Measurements from ENCODE around the gene DFFB.
"Not testable (repeated sequence)": the region's sequence is repeated elsewhere in the genome, so short reads cannot be mapped to it uniquely, and the experiment has no call there.

DFFB gene

DNA sequence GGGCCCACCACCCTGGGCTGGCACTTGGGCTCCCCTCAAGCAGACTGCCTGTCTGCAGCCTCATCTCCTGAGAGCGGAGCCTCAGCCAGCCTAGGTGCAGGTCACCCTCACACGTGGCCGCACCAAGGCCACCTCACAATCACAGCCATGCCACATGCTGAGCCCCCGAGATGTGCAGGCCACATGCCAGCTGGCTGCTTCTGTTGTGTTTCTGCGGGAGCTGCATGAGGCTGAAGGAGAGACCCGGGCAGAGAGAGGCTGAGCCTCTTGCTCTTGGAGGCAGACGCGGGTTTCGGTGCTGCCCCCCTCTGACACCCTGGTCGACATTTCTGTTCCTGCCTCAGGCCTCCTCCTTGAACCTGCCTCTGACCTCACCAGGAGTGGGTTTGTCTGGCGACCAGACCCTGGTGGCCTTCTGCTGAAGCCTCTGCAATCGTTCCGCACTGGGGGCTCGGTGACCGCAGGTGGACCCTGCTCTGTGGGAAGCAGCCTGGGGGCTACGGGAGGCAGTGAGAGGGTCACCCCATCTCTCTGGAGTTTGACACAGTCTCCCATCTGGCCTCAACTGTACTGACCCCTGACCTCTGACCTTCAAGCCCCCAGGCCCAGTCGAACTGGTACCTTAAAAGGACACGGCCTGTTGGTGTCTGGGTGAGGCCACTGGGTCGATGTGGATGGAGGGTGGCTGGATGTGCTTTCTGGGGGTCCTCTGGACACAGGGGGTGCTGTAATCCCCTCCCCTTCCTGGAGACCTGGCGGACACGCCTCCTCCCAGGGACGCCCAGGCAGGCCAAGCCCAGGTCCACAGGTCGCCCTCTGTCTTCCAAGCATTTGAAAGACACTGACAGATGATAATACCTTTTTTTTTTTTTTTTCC lies 55.8 kb downstream of the DFFB start:
- no peak for DNase-seq

DNA sequence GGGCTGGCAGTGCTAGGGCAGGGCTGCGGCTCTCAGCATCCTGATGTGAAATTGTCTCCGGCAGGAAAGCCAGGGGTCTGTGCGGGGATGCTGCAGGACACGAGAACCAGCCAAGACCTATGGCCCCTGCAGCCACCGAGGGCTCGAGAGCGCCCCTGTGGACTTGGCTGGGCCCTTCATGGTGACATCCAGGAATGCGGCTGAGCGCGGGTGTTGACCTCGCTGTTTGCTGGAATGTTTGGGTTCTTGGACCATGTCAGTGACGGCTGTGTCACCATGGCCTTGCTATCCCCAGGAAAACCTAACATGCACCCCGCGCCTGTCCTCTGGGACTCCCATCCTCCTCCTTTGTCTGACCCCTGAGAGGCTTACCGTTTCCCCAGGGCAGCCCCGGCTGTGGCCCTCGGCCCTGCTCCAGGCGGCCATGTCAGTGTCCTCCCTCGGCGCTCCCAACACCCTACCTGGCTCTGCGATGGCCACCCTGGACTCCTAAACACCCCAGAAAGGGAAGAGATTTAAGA lies 57.1 kb downstream of the DFFB start:
- no peak for DNase-seq

DNA sequence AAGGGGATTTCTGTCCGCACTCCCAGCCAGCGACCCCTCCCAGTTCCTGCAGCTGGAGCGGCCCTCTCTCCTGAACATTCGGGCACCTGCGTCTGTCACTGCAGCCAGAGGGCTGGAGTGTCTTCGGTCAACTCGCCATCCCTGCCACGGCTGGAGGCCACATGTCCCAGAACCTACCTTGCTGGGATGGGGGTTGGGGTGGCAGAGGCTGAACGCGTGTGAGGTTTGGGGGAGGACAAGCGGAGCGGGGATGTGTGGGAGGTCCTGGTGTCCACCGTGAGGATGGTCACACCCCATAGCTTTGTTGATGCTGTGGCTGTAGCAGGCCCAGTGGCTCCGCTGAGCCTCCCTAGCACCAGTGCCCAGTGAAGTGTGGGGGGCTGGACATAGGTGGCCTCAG lies 57.6 kb downstream of the DFFB start:
- no peak for DNase-seq

DNA sequence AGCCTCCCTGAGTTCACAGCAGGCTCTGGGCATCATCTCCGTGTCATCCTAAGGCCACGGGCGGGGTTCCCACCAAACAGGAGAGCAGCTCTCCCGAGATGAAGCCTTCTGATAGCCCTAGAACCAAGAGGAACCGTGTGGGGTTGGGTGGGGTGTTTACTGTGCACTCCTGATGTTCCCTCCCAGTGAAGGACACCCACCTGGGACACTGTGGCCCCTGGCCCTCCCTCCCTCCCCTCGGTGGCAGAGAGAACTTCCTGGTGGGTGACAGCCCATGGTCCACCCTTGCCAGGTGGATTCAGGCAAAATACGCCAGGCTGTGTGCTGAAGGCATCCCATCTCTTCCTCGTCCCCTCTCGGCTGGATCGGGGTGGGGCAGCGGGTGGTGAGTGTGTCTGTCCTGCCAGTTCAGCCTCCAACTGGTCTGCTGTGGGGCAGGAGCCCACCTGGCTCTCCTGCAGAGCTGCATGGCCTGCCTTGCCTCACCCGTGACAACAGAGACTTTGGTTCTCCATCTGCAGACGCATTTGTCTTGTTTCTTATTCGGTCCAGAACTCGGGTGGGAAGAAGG lies 58.4 kb downstream of the DFFB start:
- DNase-seq: no peak

DNA sequence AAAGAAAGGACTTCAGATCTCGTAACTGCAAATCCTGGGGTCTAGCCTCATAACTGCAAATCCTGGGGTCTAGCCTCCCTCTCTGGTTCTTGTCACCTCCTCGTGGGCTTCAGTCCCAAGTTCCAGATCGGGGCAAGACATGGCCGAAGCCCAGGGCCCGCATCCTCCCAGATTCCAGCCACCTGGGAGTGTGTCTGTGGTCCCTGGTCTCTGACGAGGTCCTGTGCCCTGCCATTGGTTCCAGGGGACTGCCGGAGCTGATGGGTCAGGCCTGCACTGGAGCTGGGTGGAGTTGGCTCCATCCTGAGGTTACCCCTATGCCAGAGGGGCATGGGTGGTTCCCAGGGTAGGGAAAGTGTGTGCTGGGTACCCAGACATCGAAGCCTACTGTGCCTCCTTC lies 60.5 kb downstream of the DFFB start:
- no peak for DNase-seq

DNA sequence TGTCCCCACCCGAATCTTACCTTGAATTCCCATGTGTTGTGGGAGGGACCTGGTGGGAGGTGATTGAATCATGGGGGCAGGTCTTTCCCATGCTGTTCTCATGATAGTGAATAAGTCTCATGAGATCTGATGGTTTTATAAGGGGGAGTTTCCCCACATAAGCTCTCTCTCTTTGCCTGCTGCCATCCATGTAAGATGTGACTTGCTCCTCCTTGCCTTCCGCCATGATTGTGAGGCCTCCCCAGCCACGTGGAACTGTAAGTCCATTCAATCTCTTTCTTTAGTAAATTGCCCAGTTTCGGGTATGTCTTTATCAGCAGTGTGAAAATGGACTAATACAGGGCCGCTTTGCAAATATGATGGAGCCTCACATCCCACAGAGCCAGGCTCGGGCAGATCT lies 61.1 kb downstream of the DFFB start:
- DNase-seq: not testable (repeated sequence)

DNA sequence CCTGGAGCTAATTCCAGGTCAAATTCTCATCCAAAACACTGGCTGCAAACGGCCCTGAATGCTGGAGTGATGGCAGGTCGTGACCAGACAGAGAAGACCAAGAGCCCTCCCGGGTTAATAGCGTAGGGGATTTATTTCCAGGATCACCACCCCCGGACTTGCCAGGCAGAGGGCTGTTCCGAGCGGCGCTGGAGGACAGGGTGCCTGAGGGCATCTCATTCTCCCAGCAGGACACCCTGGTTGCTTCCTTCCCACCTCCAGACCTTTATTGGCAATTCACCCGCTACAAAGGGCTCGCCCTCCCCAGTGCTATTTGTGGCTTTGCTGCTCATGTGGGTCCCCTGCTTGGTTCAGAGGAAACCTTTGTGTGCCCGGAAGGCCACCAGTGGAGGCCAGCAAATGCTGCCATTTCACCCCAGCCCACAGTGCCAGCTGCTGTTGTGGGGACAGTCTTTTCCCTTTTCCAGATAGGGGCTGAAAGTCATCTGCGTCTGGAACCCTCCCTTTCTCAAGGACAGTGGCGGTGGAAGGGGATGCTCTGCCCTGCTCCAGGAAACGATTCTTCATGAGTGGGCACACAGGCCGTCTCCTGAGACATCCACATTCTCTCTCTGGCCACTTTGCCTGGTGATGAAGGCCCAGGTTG lies 61.8 kb downstream of the DFFB start:
- no peak for DNase-seq

DNA sequence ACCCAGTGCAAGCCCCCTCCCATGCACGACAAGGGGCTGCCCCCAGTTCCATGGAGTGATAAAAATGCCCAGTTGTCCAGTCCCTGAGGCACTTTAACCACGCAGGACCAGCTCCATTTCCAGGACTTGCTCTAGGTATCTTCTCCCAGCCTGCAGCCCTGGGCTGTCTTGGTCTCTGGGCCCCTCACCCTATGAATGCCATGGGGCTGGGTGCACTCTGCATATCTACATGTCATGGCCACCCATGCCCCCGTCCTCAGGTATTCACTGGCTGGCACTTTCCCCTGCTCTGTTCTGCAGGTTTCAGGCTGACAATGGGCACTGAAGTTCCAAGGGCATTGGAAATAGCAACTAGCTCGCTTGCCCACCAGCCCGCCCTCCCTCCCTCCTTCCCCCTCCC lies 62.4 kb downstream of the DFFB start:
- DNase-seq: no peak

DNA sequence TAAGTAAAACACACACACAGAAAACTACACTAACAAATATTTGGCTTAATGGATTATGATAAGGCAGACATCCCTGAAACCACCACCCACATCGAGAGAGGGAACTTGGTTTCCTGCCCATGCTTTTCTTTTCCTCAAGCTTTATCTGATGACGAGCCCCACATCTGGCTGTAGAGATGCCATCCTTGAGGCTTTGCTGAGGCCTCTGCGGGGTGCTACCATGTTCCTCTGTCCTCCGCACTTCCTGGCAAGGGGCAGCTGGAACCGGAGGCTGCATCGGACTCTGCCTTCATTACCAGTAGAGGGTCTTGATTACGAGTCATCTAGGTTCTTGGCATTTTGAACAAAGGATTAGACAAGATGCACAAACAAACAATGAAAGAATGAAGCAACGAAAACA lies 64.5 kb downstream of the DFFB start:
- no peak for DNase-seq

DNA sequence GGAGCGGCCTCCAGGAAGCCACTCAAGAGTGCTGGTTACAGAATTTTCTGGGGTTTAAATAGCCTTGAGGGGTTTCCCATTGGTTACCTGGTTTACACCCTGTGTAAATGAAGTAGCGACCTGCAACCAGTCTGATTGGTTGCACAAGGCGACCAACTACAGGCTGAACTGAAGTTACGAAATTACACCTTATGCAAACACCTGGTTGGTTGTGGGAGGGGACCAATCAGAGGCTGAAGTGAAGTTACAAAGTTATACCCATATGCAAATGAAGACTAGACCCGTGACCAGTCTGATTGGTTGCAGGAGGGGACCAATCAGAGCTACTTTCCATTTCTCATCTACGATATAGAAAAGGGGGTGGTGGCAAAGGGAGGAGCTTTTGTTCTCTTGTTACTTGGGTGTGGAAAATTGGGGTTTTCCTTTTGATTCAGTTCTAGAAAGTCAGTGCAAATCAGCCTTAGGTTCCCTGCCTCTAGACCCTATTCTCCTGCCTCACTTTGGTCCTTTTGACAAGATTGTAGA lies 65.0 kb downstream of the DFFB start:
- DNase-seq: no peak

DNA sequence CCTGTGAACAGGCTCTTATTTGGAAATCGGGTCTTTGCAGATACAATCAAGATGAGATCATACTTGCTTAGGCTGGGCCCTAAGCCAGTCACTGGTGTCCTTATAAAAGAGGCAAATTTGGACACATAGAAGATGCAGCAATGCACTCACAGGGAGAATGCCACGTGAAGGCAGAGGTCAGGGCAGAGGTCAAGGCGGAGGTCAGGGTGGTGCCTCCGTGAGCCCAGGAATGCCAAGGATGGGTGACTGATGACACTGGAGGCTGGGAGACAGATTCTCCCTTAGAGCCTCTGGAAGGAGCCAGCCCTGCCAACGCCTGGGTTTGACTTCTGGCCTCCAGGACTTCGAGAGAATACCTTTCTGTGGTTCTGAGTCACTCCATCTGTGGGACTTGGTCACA lies 65.6 kb downstream of the DFFB start:
- DNase-seq: no peak

DNA sequence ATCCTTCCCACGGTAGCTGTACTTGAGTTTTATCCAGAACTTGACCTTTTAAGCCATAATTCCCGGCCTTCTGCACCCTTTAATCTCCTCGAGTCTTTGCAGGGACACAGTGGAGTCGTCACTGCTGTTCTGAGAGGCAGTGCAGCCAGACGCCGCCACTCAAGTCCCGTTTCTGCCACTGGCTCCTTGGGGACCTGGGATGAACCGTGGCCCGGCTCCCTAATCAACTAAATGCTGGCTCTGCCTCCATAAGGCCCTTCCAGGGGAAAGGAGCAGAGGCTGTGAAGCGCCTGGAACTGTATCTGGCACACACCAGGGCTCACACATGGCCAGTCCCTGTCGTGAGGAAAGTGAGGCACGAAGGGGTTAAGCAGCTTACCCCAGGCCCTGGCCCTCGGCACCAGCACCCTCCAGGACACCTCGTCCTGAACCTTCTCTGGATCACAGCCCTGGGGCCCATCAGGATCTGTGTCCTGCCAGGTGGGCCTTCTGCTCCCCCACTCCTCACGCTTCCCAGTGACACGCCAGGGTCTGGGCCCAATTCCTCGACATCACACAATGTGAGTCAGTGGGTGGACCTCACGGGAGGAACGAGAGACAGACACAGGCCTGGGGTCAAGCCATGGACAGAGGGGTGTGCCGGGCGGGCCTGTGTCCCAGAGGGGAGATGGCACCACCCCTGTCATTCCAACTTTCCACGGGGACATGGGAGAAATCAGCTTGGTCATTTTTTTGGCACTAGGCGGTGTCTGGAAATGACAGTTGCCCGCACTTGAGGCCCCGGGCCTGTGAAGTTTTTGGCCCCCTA lies 66.3 kb downstream of the DFFB start:
- no peak for DNase-seq

DNA sequence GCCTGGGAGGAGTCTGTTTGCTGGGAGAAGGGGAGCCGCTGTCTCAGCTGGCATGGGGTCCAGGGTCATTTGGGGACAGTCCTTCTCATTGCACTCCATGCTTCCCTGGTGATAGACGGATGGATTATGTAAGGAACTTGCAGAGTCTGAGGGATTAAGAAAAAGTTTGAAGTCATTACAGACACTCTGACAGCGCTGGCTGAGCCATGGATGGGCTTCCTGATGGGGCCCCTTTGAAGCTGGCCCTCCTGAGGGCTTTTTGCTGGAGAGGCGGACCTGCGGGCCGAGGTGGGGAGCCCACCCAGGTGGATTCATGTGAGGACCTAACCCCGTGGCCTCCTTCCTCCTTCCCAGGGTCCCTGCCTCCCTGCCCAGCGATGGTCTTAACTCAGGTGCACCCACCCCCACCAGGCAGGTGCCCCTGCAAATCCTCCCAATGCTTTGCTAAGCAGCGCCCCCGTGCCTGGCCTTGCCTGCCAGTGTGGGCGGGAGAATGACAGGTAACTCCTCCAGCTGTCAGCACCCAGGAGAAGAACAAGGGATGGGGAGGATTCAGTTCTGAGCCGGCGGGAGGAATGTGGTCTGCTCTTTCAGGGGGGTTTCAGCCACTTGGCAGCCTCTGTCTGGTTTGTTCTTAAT lies 67.0 kb downstream of the DFFB start:
- no peak for DNase-seq

DNA sequence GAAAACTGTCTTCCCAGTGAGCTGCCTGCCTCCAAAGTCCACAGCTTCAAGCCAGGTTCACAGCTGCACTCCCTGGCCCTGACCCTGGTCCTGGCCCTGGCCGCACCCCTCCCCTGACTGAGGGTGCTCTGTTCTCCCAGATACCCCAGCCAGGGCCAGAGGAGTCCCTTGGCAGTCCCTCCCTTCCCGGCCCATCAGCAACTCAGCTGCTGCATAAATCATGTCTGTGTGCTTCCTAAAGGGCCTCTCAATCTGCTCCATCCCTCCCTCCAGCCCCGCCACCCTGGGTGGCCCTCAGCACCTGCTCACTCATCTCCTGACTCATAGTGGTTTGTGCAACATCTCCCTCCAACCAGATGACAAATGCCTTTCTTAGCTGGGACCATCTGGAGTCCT lies 67.5 kb downstream of the DFFB start:
- DNase-seq: no peak

DNA sequence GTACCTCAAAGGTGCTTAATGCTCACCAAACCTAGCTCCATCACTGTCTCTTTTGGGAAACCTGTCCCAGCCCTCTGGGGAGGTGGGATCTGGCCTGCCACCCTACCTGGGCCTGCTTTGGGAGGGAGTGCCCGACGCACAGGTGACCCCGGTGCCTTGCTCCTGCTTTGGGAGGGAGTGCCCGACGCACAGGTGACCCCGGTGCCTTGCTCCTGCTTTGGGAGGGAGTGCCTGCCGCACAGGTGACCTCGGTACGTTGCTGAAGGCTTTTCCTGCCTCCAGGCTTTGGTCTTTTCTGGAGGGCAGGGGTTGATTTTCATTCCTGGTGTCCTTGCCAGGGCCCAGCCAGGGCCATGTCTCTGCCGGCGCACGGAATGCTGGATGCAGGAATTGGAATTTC lies 68.0 kb downstream of the DFFB start:
- DNase-seq: no peak

DNA sequence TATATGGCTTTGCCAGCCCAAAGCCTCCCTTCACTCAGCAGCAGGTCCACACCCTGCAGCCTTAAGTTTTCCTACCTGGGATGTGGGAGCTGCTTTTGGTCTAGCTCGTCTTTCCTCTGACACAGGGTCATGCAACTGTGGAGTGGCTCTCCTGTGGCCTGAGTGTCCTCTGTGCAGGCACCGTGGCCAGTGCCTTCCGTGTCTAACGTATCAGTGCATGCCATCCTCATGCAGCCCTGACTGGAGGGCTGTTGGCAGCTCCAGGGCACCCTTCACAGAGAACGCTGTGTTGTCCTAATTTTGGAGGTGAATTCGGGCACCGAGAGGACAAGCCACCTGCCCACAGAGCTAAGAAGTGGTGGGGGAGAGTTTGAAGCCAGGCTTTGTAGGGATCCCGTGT lies 68.5 kb downstream of the DFFB start:
- no peak for DNase-seq

DNA sequence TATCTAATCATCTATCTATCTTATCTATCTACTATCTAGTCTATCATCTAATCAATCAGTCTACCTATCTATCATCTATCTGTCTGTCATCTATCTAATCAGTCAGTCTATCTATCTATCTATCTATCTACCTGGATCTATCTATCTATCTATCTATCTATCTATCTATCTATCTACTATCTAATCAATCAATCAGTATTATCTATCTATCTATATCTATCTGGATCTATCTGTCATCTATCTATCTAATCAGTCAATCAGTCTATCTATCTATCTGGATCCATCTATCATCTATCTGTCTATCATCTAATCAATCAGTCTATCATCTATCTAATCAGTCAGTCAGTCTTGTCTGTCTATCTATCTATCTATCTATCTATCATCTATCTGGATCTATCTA lies 69.7 kb downstream of the DFFB start:
- no peak for DNase-seq

DNA sequence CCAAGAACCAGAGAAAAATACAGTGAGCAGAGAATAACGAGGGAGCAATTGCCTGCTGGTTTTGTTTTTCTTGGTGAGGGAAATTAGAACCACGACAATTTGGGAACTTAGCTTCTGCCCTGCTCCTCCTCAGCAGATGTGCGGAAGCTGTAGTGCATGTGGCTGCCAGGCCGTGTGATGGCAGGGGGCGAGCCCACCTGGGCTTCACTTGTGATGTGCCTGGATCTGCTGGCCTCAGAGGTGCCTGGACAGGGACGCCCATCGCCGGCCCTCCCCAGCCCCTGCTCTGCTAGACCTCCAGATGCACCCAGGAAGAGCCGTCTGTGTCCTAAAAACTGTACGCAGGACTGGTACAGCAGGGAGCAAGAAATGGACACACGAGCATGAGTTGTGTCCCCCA lies 71.3 kb downstream of the DFFB start:
- DNase-seq: no peak

DNA sequence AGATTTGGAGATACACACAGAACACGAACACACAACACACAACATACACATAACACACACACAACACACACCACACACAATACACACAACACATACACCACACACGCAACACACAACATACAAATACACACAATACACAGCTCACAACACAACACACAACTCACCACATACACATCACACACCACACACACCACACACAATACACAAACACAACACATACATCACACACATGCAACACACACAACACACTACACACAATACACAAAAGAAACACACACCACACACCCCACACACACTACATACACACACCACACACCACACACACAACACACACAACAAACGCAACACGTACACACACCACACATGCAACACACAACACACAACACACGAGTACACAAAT lies 71.8 kb downstream of the DFFB start:
- DNase-seq: no peak

DNA sequence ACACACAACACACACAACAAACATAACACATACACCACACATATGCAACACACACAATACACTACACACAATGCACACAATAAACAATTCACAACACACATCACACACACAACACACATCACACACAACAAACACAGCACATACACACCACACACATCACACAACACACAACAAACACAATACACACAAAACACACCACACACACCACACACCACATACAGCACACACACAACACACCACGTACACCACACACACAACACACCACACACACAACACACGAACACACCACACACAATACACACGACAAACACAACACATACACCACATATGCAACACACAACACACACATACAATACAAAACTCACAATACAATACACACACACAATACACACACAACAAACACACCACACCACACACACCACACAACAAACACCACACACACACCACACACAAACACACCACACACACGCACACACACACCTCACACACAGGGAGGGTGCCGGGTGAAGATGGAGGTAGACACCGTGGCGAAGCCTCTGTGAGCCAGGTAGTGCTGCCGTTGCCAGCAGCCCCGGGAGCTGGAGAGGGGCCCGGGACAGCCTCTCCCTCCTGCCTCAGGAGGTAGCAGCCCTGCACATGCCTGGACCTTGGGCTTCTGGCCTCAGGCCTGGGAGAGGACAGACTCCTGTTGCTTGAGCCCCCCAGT lies 73.2 kb downstream of the DFFB start:
- DNase-seq: no peak

DNA sequence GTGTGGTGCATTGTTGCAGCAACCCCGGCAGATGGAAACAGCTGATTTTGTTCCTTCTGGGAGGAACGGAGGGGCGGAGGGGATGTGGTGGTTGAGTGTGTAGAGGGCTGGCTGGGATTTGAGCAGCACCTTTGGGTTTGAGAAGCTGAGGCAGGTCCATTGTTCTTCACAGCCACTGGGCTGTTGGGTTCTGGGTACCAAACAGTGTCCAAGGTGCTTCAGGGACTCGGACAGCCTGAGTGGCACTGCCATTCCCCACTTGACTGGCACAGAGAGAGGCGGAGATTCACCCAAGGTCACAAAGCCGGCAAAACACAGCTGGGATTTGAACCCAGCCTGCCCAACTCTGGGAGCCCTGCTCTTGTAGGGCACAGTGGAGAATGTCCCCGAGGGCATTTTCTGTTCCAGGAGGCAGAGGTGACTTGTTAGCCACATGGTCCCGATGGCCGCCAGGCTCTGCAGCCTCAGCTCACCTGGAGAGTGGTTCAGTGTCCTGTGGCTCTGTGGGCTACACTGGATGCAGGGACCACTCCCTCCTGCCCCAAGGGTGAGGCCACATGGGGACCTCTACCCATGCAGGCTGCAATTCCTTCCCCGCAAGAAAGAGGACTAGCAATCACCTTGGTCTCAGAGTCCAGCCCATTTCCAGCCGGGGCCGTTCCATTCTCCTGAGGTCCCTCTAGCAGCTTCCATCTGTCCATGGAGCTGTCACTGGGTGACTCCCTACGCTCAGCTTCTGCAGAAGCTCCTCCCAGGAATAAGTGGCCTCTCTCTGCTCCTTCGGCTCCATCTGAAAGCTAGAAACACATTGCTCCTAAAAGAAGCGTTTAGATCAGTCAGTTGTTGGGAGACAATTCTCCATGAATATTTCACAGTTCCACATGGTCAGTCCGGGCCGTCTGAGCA lies 74.0 kb downstream of the DFFB start:
- DNase-seq: no peak

Measured in NCI-H1092 treated with DMSO at 0.1 percent for 48 hours (cell line).